SK-N-MC (cell line): ENCODE results near the gene ZSCAN5A.
"Not testable (repeated sequence)": the region's sequence is repeated elsewhere in the genome, so short reads cannot be mapped to it uniquely, and the experiment has no call there.

ENCODE experiments used
- DNase-seq: peaks from one replicate; pipeline ENCODE4 v3.0.0-alpha.2; 2011; ENCODE audit warnings: low read depth, low spot score
- H3K27ac ChIP-seq: fragments of 200-600 bp; sonication (generic); 2 replicates; pipeline ENCODE4 v1.5.1; 2016; ENCODE audit warnings: mixed run types
- H3K36me3 ChIP-seq: fragments of 200-600 bp; sonication (generic); 2 replicates; pipeline ENCODE4 v1.6.1; 2017; ENCODE audit warnings: antibody characterized with exemption, low read length, mixed read lengths; ENCODE audit not compliant: insufficient read depth
- H3K4me3 ChIP-seq: fragments of 200-600 bp; sonication (generic); 2 replicates; pipeline ENCODE4 v1.5.1; 2016
- H3K9ac ChIP-seq: fragments of 200-600 bp; sonication (generic); 2 replicates; pipeline ENCODE4 v1.8.0; 2017; ENCODE audit warnings: mixed run types, mixed read lengths; ENCODE audit not compliant: insufficient read length
- H3K9me3 ChIP-seq: fragments of 200-600 bp; sonication (generic); 2 replicates; pipeline ENCODE4 v1.6.1; 2017; ENCODE audit warnings: low read depth, mild to moderate bottlenecking, antibody characterized with exemption, low read length, moderate library complexity, mixed read lengths
- EZH2 ChIP-seq: fragments of 200-600 bp; sonication (generic); IDR thresholded peaks from one replicate; pipeline ENCODE4 v1.6.1; 2017; ENCODE audit warnings: antibody characterized with exemption
- FOXP2 ChIP-seq: optimal IDR thresholded peaks from 2 replicates; pipeline ENCODE3; 2011; ENCODE audit warnings: mild to moderate bottlenecking, moderate library complexity; ENCODE audit not compliant: insufficient read depth; ENCODE audit errors: extremely low read length, control extremely low read depth
- POLR2AphosphoS5 ChIP-seq: IDR thresholded peaks from 2 replicates; pipeline ENCODE4 v1.6.1; 2012; ENCODE audit warnings: mild to moderate bottlenecking, low read depth, low read length, borderline replicate concordance

ZSCAN5A gene

DNA sequence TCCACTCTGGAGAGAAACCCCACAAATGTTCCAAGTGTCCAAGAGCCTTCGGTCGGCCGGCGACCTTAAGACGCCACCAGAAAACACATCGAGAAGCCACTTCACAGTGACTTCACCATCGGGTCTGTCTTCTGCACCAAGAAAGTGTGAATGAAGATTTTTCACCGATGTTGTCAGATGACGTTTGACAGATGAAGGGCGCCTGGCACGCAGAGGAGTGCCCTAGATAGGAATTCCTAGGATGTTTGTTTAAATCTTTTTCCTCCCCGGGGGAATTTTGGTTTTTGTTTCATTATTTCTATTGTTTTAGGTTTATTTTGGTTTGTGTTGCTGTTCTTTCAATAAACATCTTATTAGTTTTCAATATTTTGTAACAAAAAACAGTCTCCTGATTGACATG lies 105.5 kb downstream of the ZSCAN5A start:
- H3K9me3 ChIP-seq: no peaks in the 10 kb centered on the region
- no peak for DNase-seq
- no peak overlapping the region for H3K4me3 ChIP-seq
- no peak overlapping the region for H3K27ac ChIP-seq
- no peaks in the 10 kb centered on the region for H3K36me3 ChIP-seq
- TF ChIP-seq POLR2AphosphoS5 (no peak), EZH2 (no peak), FOXP2 (no peak)
- H3K9ac ChIP-seq: no peak overlapping the region

DNA sequence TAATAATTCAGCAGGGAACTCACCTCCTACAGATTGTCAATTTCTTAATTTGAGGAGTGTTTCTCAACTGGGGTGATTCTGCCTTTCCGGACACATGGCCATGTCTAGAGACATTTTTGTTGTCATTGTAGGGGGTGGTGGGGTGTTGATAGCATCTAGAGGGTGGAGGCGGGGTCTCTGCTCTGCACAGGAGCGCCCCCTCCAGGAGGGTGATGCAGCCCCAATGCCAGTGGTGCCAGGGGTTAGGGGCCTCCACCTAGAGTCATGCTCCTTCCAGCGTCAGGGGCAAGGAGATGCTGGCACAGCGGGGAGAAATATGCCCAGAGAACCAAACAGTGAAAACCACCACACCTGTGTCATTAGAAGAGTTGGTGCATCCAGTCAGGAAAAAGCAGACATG lies 107.1 kb downstream of the ZSCAN5A start:
- not testable (repeated sequence) for H3K9ac ChIP-seq, H3K36me3 ChIP-seq, H3K4me3 ChIP-seq, H3K27ac ChIP-seq, H3K9me3 ChIP-seq, DNase-seq

DNA sequence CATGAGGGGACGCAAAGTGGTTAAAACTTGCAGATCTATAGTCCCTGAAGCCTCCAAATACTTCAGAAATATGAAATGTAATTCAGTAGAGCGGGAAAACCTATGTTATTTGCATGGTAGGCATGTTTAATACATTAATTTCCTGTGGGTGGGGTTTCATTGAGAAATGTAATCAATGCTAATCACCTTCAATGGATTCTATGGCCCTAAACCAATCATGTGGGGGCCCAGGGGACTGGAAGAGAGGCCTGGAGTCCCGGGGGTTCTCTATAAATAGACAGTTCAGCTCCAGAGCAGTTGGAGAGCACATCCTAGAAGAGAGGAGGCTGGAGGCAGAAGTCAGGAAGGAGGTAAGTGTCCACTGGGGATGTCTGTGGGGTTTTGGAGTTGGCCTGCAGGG lies 112.7 kb downstream of the ZSCAN5A start, which contains the start of gene ZSCAN5C:
ZSCAN5C (plus strand) TSS at position 301 of the 400 bp plus-strand sequence. CDS start 3,641 bp downstream, outside the sequence.
- Histone ChIP-seq H3K36me3 (no peaks in the 10 kb centered on the region), H3K9me3 (no peaks in the 10 kb centered on the region), H3K27ac (no peak within 1 kb of the TSS), H3K4me3 (no peak within 1 kb of the TSS), H3K9ac (no peak within 1 kb of the TSS)
- TF ChIP-seq POLR2AphosphoS5: no peak
- TF ChIP-seq FOXP2: no peak
- TF ChIP-seq EZH2: no peak
- DNase-seq: no peak

DNA sequence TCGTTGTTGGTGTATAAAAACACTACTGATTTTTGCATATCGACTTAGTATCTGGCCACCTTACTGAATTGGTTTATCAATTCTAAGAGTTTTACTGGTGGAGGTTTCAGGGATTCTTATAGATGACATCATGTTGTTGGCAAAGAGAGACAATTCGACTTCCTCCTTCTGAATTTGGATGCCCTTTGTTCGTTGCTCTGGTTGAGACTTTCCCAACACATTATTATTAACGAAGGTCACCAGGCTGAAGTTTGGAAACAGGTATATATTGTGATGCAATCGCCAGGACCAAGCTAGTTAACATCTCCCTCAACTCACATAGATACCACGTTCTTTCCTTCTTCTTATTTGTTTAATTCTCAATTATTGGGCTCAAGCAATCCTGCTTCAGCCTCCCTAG lies 115.0 kb downstream of the ZSCAN5A start:
- Histone ChIP-seq H3K9me3 (no peaks in the 10 kb centered on the region), H3K4me3 (no peak overlapping the region), H3K9ac (no peak overlapping the region), H3K27ac (no peak overlapping the region), H3K36me3 (no peaks in the 10 kb centered on the region)
- DNase-seq: no peak
- TF ChIP-seq FOXP2 (no peak), POLR2AphosphoS5 (no peak), EZH2 (no peak)

DNA sequence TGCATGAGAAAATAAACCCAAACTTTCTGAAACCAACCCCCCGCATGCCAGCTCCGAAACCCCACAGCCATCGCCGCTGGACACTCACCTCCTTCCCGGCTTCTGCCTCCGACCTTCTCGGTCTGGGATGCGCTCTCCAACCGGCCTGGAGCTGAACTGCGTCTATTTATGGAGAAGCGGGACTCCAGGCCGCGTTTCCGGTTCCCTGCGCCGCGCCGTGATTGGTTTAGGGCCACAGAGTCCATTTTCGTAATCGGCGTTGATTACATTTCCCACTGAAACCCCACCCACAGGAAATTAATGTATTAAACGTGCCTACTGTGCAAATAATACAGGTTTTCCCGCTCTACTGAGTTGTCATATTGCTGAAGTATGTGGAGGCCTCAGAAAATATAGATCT lies 117.0 kb downstream of the ZSCAN5A start, which contains the start of gene ZSCAN5B:
ZSCAN5B (minus strand) TSS at position 138 of the 400 bp plus-strand sequence. CDS start 4,731 bp downstream, outside the sequence.
- not testable (repeated sequence) for H3K27ac ChIP-seq, H3K9ac ChIP-seq, H3K9me3 ChIP-seq, H3K36me3 ChIP-seq, H3K4me3 ChIP-seq, DNase-seq

DNA sequence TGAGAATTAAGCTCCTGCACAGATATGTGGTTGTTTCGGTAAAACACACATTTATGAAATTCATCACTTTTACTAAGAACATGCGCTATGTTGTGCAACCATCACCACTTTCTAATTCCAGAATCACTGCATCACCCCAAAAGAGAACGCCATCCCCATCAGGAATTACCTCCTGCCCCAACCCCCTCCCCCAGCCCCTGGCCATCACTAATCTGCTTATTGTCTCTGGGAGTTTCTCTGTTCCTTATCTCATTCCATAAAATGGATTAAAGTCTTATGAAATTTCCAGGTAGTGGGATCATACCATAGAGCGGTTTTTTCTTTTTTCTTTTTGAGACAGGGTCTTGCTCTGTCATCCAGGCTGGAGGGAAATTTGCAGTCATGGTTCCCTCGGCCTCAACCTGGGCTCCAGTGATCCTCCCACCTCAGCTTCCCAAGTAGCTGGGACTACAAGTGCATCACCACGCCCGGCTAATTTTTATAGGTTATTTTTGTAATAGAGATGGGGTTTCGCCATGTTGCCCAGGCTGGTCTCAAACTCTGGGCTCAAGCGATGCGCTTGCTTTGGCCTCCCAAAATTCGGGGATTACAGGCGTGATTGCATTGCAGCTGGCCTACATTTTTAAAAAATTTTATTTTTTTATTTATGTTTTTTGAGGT lies 120.5 kb downstream of the ZSCAN5A start:
- Histone ChIP-seq H3K4me3 (no peak overlapping the region), H3K27ac (no peak overlapping the region), H3K36me3 (no peaks in the 10 kb centered on the region)

DNA sequence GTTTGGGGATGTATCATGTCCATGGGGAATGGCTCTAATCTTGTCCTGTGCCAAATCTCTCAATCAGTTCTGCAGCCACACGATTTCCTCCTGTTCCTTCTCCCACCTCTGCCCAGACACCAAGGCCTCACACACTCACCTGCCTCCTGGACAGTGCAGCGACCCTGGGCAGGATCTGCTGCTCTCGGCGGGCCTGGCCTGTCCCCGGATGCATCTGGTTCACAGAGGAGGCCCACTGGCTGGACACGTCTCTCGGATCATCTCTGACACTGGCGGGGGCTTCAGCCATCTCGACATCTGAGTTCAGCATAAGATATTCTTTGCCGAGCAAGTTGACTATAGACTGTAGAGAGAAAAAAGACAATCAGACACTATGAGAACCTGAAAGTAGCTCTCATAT lies 122.9 kb downstream of the ZSCAN5A start:
- Histone ChIP-seq H3K4me3 (no peak overlapping the region), H3K9ac (no peak overlapping the region), H3K36me3 (no peaks in the 10 kb centered on the region), H3K27ac (no peak overlapping the region), H3K9me3 (no peaks in the 10 kb centered on the region)
- TF ChIP-seq POLR2AphosphoS5 (no peak), EZH2 (no peak), FOXP2 (no peak)
- DNase-seq: no peak

More for the DNA sequence above, 120.5 kb downstream of the ZSCAN5A start:
- no peak for TF ChIP-seq POLR2AphosphoS5
- no peak for TF ChIP-seq EZH2
- no peak for TF ChIP-seq FOXP2
- no peak overlapping the region for H3K9ac ChIP-seq
- no peak for DNase-seq
- no peaks in the 10 kb centered on the region for H3K9me3 ChIP-seq

DNA sequence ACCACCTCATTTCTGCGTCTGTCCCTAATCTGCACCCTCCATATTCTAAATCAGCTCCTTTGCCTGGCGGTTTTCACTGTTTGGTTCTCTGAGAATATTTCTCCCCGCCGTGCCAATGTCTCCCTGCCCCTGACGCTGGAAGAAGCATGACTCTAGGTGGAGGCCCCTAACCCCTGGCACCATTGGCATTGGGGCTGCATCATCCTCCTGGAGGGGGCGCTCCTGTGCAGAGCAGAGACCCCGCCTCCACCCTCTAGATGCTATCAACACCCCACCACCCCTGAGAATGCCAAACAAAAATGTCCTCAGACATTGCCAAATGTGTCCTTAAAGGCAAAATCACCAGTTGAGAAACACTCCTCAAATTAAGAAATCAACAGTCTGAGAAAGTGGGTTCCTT lies 123.5 kb downstream of the ZSCAN5A start:
- TF ChIP-seq POLR2AphosphoS5: no peak
- no peak for TF ChIP-seq EZH2
- TF ChIP-seq FOXP2: no peak
- H3K9me3 ChIP-seq: no peaks in the 10 kb centered on the region
- no peaks in the 10 kb centered on the region for H3K36me3 ChIP-seq
- no peak overlapping the region for H3K4me3 ChIP-seq
- no peak overlapping the region for H3K9ac ChIP-seq
- DNase-seq: no peak
- H3K27ac ChIP-seq: no peak overlapping the region

DNA sequence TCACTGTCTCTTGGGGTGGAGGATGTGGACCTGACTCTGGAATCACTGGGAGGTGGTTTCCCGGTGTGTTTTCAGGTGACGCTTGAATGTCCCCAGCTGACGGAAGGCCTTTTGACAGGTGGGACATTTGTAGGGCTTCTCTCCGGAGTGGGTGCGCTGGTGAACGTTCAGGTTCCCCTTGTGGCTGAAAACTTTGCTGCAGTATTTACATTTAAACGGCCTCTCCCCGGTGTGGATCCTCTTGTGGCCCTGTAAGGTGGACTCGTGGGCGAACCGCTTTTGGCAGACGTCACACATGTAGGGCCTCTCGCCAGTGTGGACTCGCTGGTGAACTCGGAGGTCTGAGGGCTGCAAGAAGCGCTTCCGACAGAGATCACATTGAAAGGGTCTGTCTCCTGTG lies 124.9 kb downstream of the ZSCAN5A start:
- no peak overlapping the region for H3K27ac ChIP-seq
- H3K4me3 ChIP-seq: no peak overlapping the region
- no peak overlapping the region for H3K9ac ChIP-seq
- TF ChIP-seq FOXP2: no peak
- no peak for TF ChIP-seq POLR2AphosphoS5
- TF ChIP-seq EZH2: no peak
- DNase-seq: no peak
- no peaks in the 10 kb centered on the region for H3K9me3 ChIP-seq
- no peaks in the 10 kb centered on the region for H3K36me3 ChIP-seq
